ENCODE results near the gene SEC61A1.

DNA sequence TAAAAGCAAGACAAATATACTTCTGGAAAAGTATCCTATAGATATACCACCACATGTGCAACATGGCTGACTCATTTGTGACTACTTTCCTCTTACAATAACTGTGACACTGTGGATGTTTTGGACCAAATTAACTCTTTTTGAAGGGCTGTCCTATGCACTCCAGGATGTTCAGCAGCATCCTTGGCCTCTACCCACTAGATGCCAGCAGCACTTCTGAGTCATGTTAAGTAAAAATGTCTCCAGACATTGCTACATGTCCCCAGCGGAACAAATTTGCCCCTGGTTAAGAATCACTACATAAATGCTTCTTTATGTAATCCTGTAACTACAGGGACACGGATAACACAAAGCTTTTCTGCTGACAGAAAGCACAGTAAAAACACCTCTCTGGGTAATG lies 39.3 kb downstream of the SEC61A1 start:
- TF ChIP-seq, protein P1, sequence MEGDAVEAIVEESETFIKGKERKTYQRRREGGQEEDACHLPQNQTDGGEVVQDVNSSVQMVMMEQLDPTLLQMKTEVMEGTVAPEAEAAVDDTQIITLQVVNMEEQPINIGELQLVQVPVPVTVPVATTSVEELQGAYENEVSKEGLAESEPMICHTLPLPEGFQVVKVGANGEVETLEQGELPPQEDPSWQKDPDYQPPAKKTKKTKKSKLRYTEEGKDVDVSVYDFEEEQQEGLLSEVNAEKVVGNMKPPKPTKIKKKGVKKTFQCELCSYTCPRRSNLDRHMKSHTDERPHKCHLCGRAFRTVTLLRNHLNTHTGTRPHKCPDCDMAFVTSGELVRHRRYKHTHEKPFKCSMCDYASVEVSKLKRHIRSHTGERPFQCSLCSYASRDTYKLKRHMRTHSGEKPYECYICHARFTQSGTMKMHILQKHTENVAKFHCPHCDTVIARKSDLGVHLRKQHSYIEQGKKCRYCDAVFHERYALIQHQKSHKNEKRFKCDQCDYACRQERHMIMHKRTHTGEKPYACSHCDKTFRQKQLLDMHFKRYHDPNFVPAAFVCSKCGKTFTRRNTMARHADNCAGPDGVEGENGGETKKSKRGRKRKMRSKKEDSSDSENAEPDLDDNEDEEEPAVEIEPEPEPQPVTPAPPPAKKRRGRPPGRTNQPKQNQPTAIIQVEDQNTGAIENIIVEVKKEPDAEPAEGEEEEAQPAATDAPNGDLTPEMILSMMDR (conservative IDR thresholded peaks at IDR 0.05; ENCODE audit: low read depth, low read length) = no peak
- no peak for TF ChIP-seq EZH2 (IDR thresholded peaks at IDR 0.05; ENCODE audit: low read length, unreplicated experiment)
